Left lobe of liver (tissue), 1 donor: ENCODE results near the gene PTGER1. TPM values are rescaled to one million over a fixed set of nuclear protein-coding genes. Genes with fewer than 3 reads are reported as not detected.

ENCODE experiments used
- total RNA-seq: library from RNA; stranded (reverse); gene quantifications from one replicate; pipeline ENCODE4 v1.2.1, GENCODE V29; 2021
- donor health status: DM: no; HTN: yes; CAD: no.

PTGER1 gene
- total RNA-seq, 1 donor from 2014 or later, result 0.13 TPM

Other genes with a start within 250 kb of the PTGER1 start
- gene ADGRE5, start 93.9 kb downstream of the PTGER1 start, total RNA-seq, result 11.7 TPM
- 18.0 TPM for gene DDX39A, start 56.0 kb downstream of the PTGER1 start, total RNA-seq
- gene PKN1, start 42.0 kb downstream of the PTGER1 start, total RNA-seq, result 32.4 TPM
- gene GIPC1, start 20.8 kb upstream of the PTGER1 start, total RNA-seq, result 28.2 TPM
- 70.7 TPM for gene DNAJB1, start 43.0 kb upstream of the PTGER1 start, total RNA-seq
- gene TECR, start 54.2 kb upstream of the PTGER1 start, total RNA-seq, result 101 TPM
- 134 TPM for gene NDUFB7, start 96.7 kb upstream of the PTGER1 start, total RNA-seq
- not detected for gene CLEC17A, start 107.7 kb upstream of the PTGER1 start, total RNA-seq
- gene ADGRE3, start 199.5 kb upstream of the PTGER1 start, total RNA-seq, result 0.10 TPM
- 3.6 TPM for gene ZNF333, start 214.7 kb upstream of the PTGER1 start, total RNA-seq